HepG2 (cell line): Measurements from ENCODE around the gene YLPM1. TPM values are rescaled to one million over a fixed set of nuclear protein-coding genes. Genes with fewer than 3 reads are reported as not detected.

ENCODE experiments used
- FOXP1 ChIP-seq, 2 experiments: fragments of 450-650 bp in 1 of 2; IDR thresholded peaks; 2 replicates each; pipeline ENCODE4 v1.6.1; 2017 to 2018; ENCODE audit warnings: antibody characterized with exemption in 1 of 2
- GATAD2A ChIP-seq: IDR thresholded peaks from 2 replicates; pipeline ENCODE4 v1.6.1; 2016
- HHEX ChIP-seq: IDR thresholded peaks from 2 replicates; pipeline ENCODE4 v1.6.1; 2016; ENCODE audit warnings: control low read depth
- NFIC ChIP-seq: IDR thresholded peaks from 2 replicates; pipeline ENCODE4 v1.6.1; 2012; ENCODE audit warnings: mild to moderate bottlenecking, low read length, inconsistent platforms
- PITX1 ChIP-seq: sonication (generic); formaldehyde crosslinking; IDR thresholded peaks from 2 replicates; pipeline ENCODE4 v1.5.1; 2020; ENCODE audit warnings: mild to moderate bottlenecking, missing genetic modification reagents
- PPARG ChIP-seq: conservative IDR thresholded peaks from 2 replicates; pipeline ENCODE4 v1.6.1; 2016; ENCODE audit warnings: missing biosample characterization, missing genetic modification reagents
- REPIN1 ChIP-seq: sonication (generic); formaldehyde crosslinking; IDR thresholded peaks from 2 replicates; pipeline ENCODE4 v1.8.0; 2022; ENCODE audit warnings: missing genetic modification reagents, low read depth, mild to moderate bottlenecking, borderline replicate concordance
- SALL1 ChIP-seq: sonication (generic); formaldehyde crosslinking; IDR thresholded peaks from 2 replicates; pipeline ENCODE4 v1.8.0; 2022; ENCODE audit warnings: mild to moderate bottlenecking, missing genetic modification reagents
- SOX13 ChIP-seq, 3 experiments: fragments of 450-650 bp in 1 of 3; sonication (generic) in 1 of 3; formaldehyde crosslinking in 1 of 3; IDR thresholded peaks in 2 of 3; conservative IDR thresholded peaks in 1 of 3; 2 replicates each; pipeline versions ENCODE4 v1.5.0 to v1.6.1; 2016 to 2020; ENCODE audit warnings: antibody characterized with exemption in 1 of 3, mild to moderate bottlenecking in 1 of 3, missing compliant biosample characterization in 1 of 3, missing genetic modification reagents in 1 of 3, moderate library complexity in 1 of 3
- TARDBP ChIP-seq: sonication (generic); formaldehyde crosslinking; IDR thresholded peaks from 2 replicates; pipeline ENCODE4 v1.8.0; 2022; ENCODE audit warnings: mild to moderate bottlenecking, missing genetic modification reagents
- ZBTB20 ChIP-seq: sonication (generic); formaldehyde crosslinking; IDR thresholded peaks from 2 replicates; pipeline ENCODE4 v1.8.1; 2023; ENCODE audit warnings: missing genetic modification reagents, low read depth, mild to moderate bottlenecking, borderline replicate concordance
- ZNF282 ChIP-seq: fragments of 450-650 bp; IDR thresholded peaks from 2 replicates; pipeline ENCODE4 v1.6.1; 2018; ENCODE audit not compliant: partially characterized antibody
- ZNF577 ChIP-seq: sonication (generic); formaldehyde crosslinking; IDR thresholded peaks from 2 replicates; pipeline ENCODE4 v1.4.0; 2020; ENCODE audit warnings: mild to moderate bottlenecking, low read depth, missing genetic modification reagents, borderline replicate concordance
- polyA plus RNA-seq, 8 experiments: library from polyadenylated mRNA; depleted of rRNA in 3 of 8; stranded (reverse) in 7 of 8; unstranded in 1 of 8; fragments of >200 nt; fragmentation: Illumina TruSeq in 4 of 8; extraction: Trizol in 4 of 8; gene quantifications; 2 replicates each; pipeline versions ENCODE4 v1.2.1 to v1.2.3, GENCODE V29; 2011 to 2016; ENCODE audit warnings: low read depth in 4 of 8, missing spikeins in 1 of 8, mixed read lengths in 1 of 8; ENCODE audit not compliant: insufficient read depth in 1 of 8
- total RNA-seq, 5 experiments: library from RNA; depleted of rRNA; stranded (reverse); fragments of >200 nt; fragmentation: Illumina TruSeq; extraction: Trizol; gene quantifications; 2 replicates each; pipeline ENCODE4 v1.2.3, GENCODE V29; 2016; ENCODE audit warnings: low read depth in 1 of 5
- TF ChIP-seq, protein P1 (sequence below): sonication (generic); formaldehyde crosslinking; conservative IDR thresholded peaks from 2 replicates; pipeline ENCODE4 v1.4.0; 2020; ENCODE audit warnings: mild to moderate bottlenecking, missing genetic modification reagents, moderate library complexity
- TF ChIP-seq, protein P2 (sequence below): sonication (generic); formaldehyde crosslinking; IDR thresholded peaks from 2 replicates; pipeline ENCODE4 v1.8.0; 2022; ENCODE audit warnings: missing genetic modification reagents, mild to moderate bottlenecking, moderate library complexity, borderline replicate concordance
- TF ChIP-seq, protein P3 (sequence below): IDR thresholded peaks from 2 replicates; pipeline ENCODE4 v1.6.1; 2016; ENCODE audit warnings: control low read depth
- TF ChIP-seq, protein P4 (sequence below): sonication (generic); formaldehyde crosslinking; conservative IDR thresholded peaks from 2 replicates; pipeline ENCODE4 v1.8.0; 2022; ENCODE audit warnings: missing genetic modification reagents
- TF ChIP-seq, protein P5 (sequence below): sonication (generic); formaldehyde crosslinking; IDR thresholded peaks from 2 replicates; pipeline ENCODE4 v1.4.0; 2020; ENCODE audit warnings: missing genetic modification reagents

The YLPM1 gene
- total and polyA plus RNA-seq, 2 of the 13 experiments (the other 11 are each of a cell fraction or from before 2014, with no cell fraction given): 6.7 to 21.9 TPM

DNA sequence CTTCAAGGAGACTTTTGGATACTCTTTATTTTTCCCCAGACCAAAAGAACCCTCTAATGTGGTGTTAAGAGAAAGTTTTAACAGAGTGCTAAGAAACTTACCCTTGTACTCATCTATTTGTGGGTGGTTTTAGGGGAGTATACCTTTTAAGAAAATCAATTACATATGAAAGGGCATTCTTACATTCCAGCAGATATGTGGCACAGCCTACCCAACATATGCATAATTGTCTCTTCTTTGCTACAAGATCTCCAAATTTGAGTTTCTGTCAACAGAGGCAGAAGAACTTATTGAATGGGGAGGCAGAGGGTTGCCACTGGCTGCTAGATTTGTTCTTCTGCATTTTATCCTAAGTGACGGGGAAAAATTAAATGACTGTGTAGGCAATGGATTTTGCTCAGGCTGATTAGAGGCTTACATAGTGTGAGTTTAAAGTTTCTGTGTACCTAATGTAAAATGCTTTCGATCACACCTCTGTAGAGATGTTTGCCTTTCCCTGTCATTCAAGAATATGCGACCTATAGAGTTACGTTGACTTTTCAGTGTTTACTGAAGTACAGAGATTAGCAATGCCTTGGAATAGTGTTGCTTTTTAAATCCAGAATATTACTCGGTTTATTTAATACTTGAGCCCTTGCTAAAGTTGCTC lies 58.3 kb downstream of the YLPM1 start (continued):
- TF ChIP-seq, protein P1, sequence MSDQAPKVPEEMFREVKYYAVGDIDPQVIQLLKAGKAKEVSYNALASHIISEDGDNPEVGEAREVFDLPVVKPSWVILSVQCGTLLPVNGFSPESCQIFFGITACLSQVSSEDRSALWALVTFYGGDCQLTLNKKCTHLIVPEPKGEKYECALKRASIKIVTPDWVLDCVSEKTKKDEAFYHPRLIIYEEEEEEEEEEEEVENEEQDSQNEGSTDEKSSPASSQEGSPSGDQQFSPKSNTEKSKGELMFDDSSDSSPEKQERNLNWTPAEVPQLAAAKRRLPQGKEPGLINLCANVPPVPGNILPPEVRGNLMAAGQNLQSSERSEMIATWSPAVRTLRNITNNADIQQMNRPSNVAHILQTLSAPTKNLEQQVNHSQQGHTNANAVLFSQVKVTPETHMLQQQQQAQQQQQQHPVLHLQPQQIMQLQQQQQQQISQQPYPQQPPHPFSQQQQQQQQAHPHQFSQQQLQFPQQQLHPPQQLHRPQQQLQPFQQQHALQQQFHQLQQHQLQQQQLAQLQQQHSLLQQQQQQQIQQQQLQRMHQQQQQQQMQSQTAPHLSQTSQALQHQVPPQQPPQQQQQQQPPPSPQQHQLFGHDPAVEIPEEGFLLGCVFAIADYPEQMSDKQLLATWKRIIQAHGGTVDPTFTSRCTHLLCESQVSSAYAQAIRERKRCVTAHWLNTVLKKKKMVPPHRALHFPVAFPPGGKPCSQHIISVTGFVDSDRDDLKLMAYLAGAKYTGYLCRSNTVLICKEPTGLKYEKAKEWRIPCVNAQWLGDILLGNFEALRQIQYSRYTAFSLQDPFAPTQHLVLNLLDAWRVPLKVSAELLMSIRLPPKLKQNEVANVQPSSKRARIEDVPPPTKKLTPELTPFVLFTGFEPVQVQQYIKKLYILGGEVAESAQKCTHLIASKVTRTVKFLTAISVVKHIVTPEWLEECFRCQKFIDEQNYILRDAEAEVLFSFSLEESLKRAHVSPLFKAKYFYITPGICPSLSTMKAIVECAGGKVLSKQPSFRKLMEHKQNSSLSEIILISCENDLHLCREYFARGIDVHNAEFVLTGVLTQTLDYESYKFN (CRISPR knock-in tag): peak; percentile 80
- 0 out of 2 replicates have a peak, but pooled peaks have one; percentile 19 for TF ChIP-seq PPARG (CRISPR knock-in tag)
- TF ChIP-seq HHEX: 0 out of 2 replicates have a peak, but pooled peaks have one; percentile 12
- TF ChIP-seq NFIC: peak; percentile 35; the same call in 1 of the 2 replicates
- no peak for TF ChIP-seq ZNF282
- no peak for TF ChIP-seq FOXP1 (IDR thresholded peaks at IDR 0.05)
- TF ChIP-seq FOXP1 (CRISPR knock-in tag; IDR thresholded peaks at IDR 0.05): peak; percentile 32; the same call in 1 of the 2 replicates
- TF ChIP-seq, protein P2, sequence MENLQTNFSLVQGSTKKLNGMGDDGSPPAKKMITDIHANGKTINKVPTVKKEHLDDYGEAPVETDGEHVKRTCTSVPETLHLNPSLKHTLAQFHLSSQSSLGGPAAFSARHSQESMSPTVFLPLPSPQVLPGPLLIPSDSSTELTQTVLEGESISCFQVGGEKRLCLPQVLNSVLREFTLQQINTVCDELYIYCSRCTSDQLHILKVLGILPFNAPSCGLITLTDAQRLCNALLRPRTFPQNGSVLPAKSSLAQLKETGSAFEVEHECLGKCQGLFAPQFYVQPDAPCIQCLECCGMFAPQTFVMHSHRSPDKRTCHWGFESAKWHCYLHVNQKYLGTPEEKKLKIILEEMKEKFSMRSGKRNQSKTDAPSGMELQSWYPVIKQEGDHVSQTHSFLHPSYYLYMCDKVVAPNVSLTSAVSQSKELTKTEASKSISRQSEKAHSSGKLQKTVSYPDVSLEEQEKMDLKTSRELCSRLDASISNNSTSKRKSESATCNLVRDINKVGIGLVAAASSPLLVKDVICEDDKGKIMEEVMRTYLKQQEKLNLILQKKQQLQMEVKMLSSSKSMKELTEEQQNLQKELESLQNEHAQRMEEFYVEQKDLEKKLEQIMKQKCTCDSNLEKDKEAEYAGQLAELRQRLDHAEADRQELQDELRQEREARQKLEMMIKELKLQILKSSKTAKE: no peak
- peak; percentile 42; the same call in 1 of the 2 replicates for TF ChIP-seq TARDBP (CRISPR knock-in tag)
- peak; percentile 39; the same call in 1 of the 2 replicates for TF ChIP-seq SALL1 (CRISPR knock-in tag)
- peak; percentile 54 for TF ChIP-seq GATAD2A (CRISPR knock-in tag)
- TF ChIP-seq, protein P3, sequence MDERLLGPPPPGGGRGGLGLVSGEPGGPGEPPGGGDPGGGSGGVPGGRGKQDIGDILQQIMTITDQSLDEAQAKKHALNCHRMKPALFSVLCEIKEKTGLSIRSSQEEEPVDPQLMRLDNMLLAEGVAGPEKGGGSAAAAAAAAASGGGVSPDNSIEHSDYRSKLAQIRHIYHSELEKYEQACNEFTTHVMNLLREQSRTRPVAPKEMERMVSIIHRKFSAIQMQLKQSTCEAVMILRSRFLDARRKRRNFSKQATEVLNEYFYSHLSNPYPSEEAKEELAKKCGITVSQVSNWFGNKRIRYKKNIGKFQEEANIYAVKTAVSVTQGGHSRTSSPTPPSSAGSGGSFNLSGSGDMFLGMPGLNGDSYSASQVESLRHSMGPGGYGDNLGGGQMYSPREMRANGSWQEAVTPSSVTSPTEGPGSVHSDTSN (CRISPR knock-in tag): peak; percentile 68
- TF ChIP-seq, protein P4, sequence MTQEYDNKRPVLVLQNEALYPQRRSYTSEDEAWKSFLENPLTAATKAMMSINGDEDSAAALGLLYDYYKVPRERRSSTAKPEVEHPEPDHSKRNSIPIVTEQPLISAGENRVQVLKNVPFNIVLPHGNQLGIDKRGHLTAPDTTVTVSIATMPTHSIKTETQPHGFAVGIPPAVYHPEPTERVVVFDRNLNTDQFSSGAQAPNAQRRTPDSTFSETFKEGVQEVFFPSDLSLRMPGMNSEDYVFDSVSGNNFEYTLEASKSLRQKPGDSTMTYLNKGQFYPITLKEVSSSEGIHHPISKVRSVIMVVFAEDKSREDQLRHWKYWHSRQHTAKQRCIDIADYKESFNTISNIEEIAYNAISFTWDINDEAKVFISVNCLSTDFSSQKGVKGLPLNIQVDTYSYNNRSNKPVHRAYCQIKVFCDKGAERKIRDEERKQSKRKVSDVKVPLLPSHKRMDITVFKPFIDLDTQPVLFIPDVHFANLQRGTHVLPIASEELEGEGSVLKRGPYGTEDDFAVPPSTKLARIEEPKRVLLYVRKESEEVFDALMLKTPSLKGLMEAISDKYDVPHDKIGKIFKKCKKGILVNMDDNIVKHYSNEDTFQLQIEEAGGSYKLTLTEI: no peak
- TF ChIP-seq ZBTB20: peak; percentile 99; the same call in 1 of the 2 replicates
- no peak for TF ChIP-seq ZNF577 (CRISPR knock-in tag)
- TF ChIP-seq PITX1 (CRISPR knock-in tag): peak; percentile 56; the same call in 1 of the 2 replicates
- peak; percentile 61; the same call in 1 of the 2 replicates for TF ChIP-seq REPIN1 (CRISPR knock-in tag)
- no peak for TF ChIP-seq SOX13 (IDR thresholded peaks at IDR 0.05)
- TF ChIP-seq SOX13 (CRISPR knock-in tag; conservative IDR thresholded peaks at IDR 0.05 in 1 of 2, IDR thresholded peaks at IDR 0.05 in 1 of 2): peak in 1 of 2 experiments; percentile 30; a peak in 1 of 4 replicates
- TF ChIP-seq, protein P5, sequence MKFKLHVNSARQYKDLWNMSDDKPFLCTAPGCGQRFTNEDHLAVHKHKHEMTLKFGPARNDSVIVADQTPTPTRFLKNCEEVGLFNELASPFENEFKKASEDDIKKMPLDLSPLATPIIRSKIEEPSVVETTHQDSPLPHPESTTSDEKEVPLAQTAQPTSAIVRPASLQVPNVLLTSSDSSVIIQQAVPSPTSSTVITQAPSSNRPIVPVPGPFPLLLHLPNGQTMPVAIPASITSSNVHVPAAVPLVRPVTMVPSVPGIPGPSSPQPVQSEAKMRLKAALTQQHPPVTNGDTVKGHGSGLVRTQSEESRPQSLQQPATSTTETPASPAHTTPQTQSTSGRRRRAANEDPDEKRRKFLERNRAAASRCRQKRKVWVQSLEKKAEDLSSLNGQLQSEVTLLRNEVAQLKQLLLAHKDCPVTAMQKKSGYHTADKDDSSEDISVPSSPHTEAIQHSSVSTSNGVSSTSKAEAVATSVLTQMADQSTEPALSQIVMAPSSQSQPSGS (CRISPR knock-in tag): peak; percentile 35; the same call in 1 of the 2 replicates
